ENCODE data around the gene F8. TPM values are rescaled to one million over a fixed set of nuclear protein-coding genes. Genes with fewer than 3 reads are reported as not detected.
A peak's percentile ranks its signal among the peaks of the same experiment; 100 is the strongest.

The F8 gene
- total and polyA plus RNA-seq, 9 of the 15 experiments (the other 6 are each of a cell fraction or from before 2014, with no cell fraction given), result 0.41 to 3.8 (median 0.91) TPM

- TF ChIP-seq FOXP4 (CRISPR knock-in tag; IDR thresholded peaks at IDR 0.05; ENCODE audit: borderline replicate concordance) (no peak), JUN (IDR thresholded peaks at IDR 0.05; ENCODE audit: borderline replicate concordance, low read depth, low read length) (no peak), JUN (CRISPR knock-in tag; IDR thresholded peaks at IDR 0.05; ENCODE audit: borderline replicate concordance) (no peak), ETV6 (IDR thresholded peaks at IDR 0.05; ENCODE audit: borderline replicate concordance in 1 of 2, low read depth in 2 of 2, low read length in 1 of 2) (no peak), ETV6 (CRISPR knock-in tag; IDR thresholded peaks at IDR 0.05; ENCODE audit: borderline replicate concordance) (no peak), ZNF311 (CRISPR knock-in tag; IDR thresholded peaks at IDR 0.05) (0 out of 2 replicates have a peak, but pooled peaks have one; percentile 54), NFRKB (IDR thresholded peaks at IDR 0.05; ENCODE audit: low read depth) (peak; percentile 65; the same call in 1 of the 2 replicates), RCOR1 (IDR thresholded peaks at IDR 0.05; ENCODE audit: borderline replicate concordance in 1 of 2, low read depth in 2 of 2, low read length in 2 of 2) (peak in 1 of 2 experiments; percentile 3; a peak in 1 of 4 replicates), KLF13 (tag; IDR thresholded peaks at IDR 0.05; ENCODE audit: borderline replicate concordance, low read depth) (peak; percentile 74; the same call in 1 of the 2 replicates), ZNF584 (CRISPR knock-in tag; IDR thresholded peaks at IDR 0.05; ENCODE audit: low read depth) (peak; percentile 44; the same call in 1 of the 2 replicates), YBX1 (IDR thresholded peaks at IDR 0.05) (no peak), ZZZ3 (IDR thresholded peaks at IDR 0.05) (no peak), MLLT1 (IDR thresholded peaks at IDR 0.05) (0 out of 4 replicates have a peak, but pooled peaks of 1 of the 2 experiments have one; percentile 8), MYBL2 (IDR thresholded peaks at IDR 0.05; ENCODE audit: low read depth) (no peak), MYBL2 (CRISPR knock-in tag; IDR thresholded peaks at IDR 0.05; ENCODE audit: borderline replicate concordance) (no peak), POLR2A (conservative IDR thresholded peaks at IDR 0.05) (peak; percentile 49), SMAD4 (CRISPR knock-in tag; conservative IDR thresholded peaks at IDR 0.05) (0 out of 2 replicates have a peak, but pooled peaks have one; percentile 22), SUPT5H (IDR thresholded peaks at IDR 0.05) (peak; percentile 40; the same call in 1 of the 2 replicates), ZNF644 (tag; IDR thresholded peaks at IDR 0.05; ENCODE audit: low read depth) (no peak), HDAC8 (tag; IDR thresholded peaks at IDR 0.05) (peak; percentile 64; the same call in 1 of the 2 replicates), NR2C2 (CRISPR knock-in tag; IDR thresholded peaks at IDR 0.05) (0 out of 2 replicates have a peak, but pooled peaks have one; percentile 43), NR2C2 (tag; IDR thresholded peaks at IDR 0.05) (peak; percentile 79), MNT (conservative IDR thresholded peaks at IDR 0.05) (no peak), TBP (optimal IDR thresholded peaks at IDR 0.05; ENCODE audit: low read depth, low read length) (peak; percentile 26)
These were observed 222.8 kb downstream of the F8 start (continued) for GRCh38 chrX:154799556-154800348.

Data from K562 (cell line).